Dermis microvascular lymphatic vessel endothelial cell (primary cell): ENCODE data around the gene ATP6V1F. TPM values are rescaled to one million over a fixed set of nuclear protein-coding genes. Genes with fewer than 3 reads are reported as not detected.

Source experiments
- DNase-seq, 2 donors: peaks; one replicate each; pipeline versions ENCODE4 v3.0.0 to v3.0.0-alpha.2; 2010; ENCODE audit warnings: low read depth in 2 of 2
- total RNA-seq: library from RNA; depleted of rRNA; stranded (reverse); fragments of >200 nt; gene quantifications from 2 replicates; pipeline ENCODE4 v1.2.1, GENCODE V29; 2014

Gene ATP6V1F
- total RNA-seq, 1 donor from 2014 or later = 76.4 TPM

- no peak for DNase-seq
These were observed 14.1 kb upstream of the ATP6V1F start for GRCh38 chr7:128848289-128849155.

GRCh38 chr7:128849156-128849515, 13.5 kb upstream of the ATP6V1F start:
- DNase-seq = no peak

GRCh38 chr7:128849804-128850490, 12.7 kb upstream of the ATP6V1F start:
- DNase-seq = no peak

GRCh38 chr7:128852537-128853254, 10.0 kb upstream of the ATP6V1F start:
- DNase-seq = no peak

GRCh38 chr7:128853799-128854198, 8.9 kb upstream of the ATP6V1F start:
- DNase-seq = no peak

- no peak for DNase-seq
These were observed 8.3 kb upstream of the ATP6V1F start for GRCh38 chr7:128854396-128854795.

- no peak for DNase-seq
These were observed 7.1 kb upstream of the ATP6V1F start for GRCh38 chr7:128855559-128855958.

- DNase-seq = no peak
These were observed 6.5 kb upstream of the ATP6V1F start for GRCh38 chr7:128856001-128856718.

GRCh38 chr7:128858380-128859231, 4.0 kb upstream of the ATP6V1F start:
- no peak for DNase-seq

- DNase-seq = peak in 1 of 2 donors; percentile 14
These were observed 3.2 kb upstream of the ATP6V1F start for GRCh38 chr7:128859232-128860157.

- DNase-seq = peak in 1 of 2 donors; percentile 37
These were observed 2.2 kb upstream of the ATP6V1F start for GRCh38 chr7:128860158-128861073.

GRCh38 chr7:128861957-128862570, 592 bp upstream of the ATP6V1F start:
- DNase-seq = no peak

GRCh38 chr7:128863433-128863989, 855 bp downstream of the ATP6V1F start:
- DNase-seq = peak in 1 of 2 donors; percentile 73

GRCh38 chr7:128865303-128865702, 2.6 kb downstream of the ATP6V1F start:
- no peak for DNase-seq

GRCh38 chr7:128865996-128866877, 3.6 kb downstream of the ATP6V1F start:
- no peak for DNase-seq

GRCh38 chr7:128867241-128867640, 4.6 kb downstream of the ATP6V1F start:
- DNase-seq = no peak
